CD4-positive, alpha-beta memory T cell (primary cell): ENCODE measurements around the gene SLC46A3. TPM values are rescaled to one million over a fixed set of nuclear protein-coding genes. Genes with fewer than 3 reads are reported as not detected.
"Not testable (repeated sequence)": the region's sequence is repeated elsewhere in the genome, so short reads cannot be mapped to it uniquely, and the experiment has no call there.

ENCODE experiments used
- CTCF ChIA-PET: fragments of 350-600 bp; sonication (Branson Sonifier 250); formaldehyde crosslinking; loops from one replicate; lab custom pipeline; 2021; ENCODE audit warnings: inconsistent platforms; ENCODE audit not compliant: partially characterized antibody; lab: Charles Lee
- POLR2A ChIA-PET: fragments of 350-600 bp; sonication (Branson Sonifier 250); formaldehyde crosslinking; loops from one replicate; lab custom pipeline; 2021; ENCODE audit not compliant: partially characterized antibody; lab: Charles Lee
- DNase-seq, 5 donors: peaks; one replicate each; pipeline versions ENCODE4 v3.0.0 to v3.0.0-alpha.2; 2020 to 2022; ENCODE audit warnings: mixed read lengths in 1 of 5
- H3K27ac ChIP-seq: one replicate; pipeline ENCODE4 v1.7.0; 2013; ENCODE audit warnings: low read depth, low read length
- H3K27me3 ChIP-seq: 2 replicates; pipeline ENCODE4 v1.7.0; 2013; ENCODE audit warnings: mild to moderate bottlenecking, low read length, moderate library complexity; ENCODE audit not compliant: insufficient read depth
- H3K36me3 ChIP-seq: 2 replicates; pipeline ENCODE4 v1.7.0; 2013; ENCODE audit warnings: mild to moderate bottlenecking, low read length, moderate library complexity; ENCODE audit not compliant: insufficient read depth
- H3K4me1 ChIP-seq: 2 replicates; pipeline ENCODE4 v1.7.0; 2013; ENCODE audit warnings: mild to moderate bottlenecking, low read length, moderate library complexity; ENCODE audit not compliant: insufficient read depth
- H3K4me3 ChIP-seq, 2 donors: one replicate each; pipeline ENCODE4 v1.7.0; 2013; ENCODE audit warnings: low read length in 2 of 2, mild to moderate bottlenecking in 1 of 2
- H3K9me3 ChIP-seq, 2 donors: one replicate each; pipeline ENCODE4 v1.7.0; 2013; ENCODE audit warnings: low read length in 2 of 2, control low read depth in 1 of 2; ENCODE audit not compliant: control insufficient read depth in 1 of 2
- H3K27ac Mint-ChIP-seq, 7 donors: one replicate each; pipeline ENCODE4 v1.8.0; 2020 to 2021; ENCODE audit warnings: mixed read lengths in 7 of 7, mild to moderate bottlenecking in 6 of 7, inconsistent platforms in 3 of 7, moderate library complexity in 3 of 7
- H3K27me3 Mint-ChIP-seq, 2 donors: one replicate each; pipeline ENCODE4 v1.8.0; 2020 to 2021; ENCODE audit warnings: mixed read lengths in 2 of 2
- H3K36me3 Mint-ChIP-seq, 2 donors: one replicate each; pipeline ENCODE4 v1.8.0; 2020 to 2021; ENCODE audit warnings: mixed read lengths in 2 of 2, inconsistent platforms in 1 of 2, mild to moderate bottlenecking in 1 of 2
- H3K4me1 Mint-ChIP-seq, 4 donors: one replicate each; pipeline ENCODE4 v1.8.0; 2020 to 2021; ENCODE audit warnings: mixed read lengths in 4 of 4, mild to moderate bottlenecking in 1 of 4
- H3K4me3 Mint-ChIP-seq, 8 donors: one replicate each; pipeline ENCODE4 v1.8.0; 2020 to 2021; ENCODE audit warnings: mixed read lengths in 8 of 8, mild to moderate bottlenecking in 7 of 8, moderate library complexity in 6 of 8, inconsistent platforms in 3 of 8
- H3K9me3 Mint-ChIP-seq, 8 donors: one replicate each; pipeline ENCODE4 v1.8.0; 2020 to 2021; ENCODE audit warnings: mixed read lengths in 8 of 8, mild to moderate bottlenecking in 5 of 8, inconsistent platforms in 3 of 8, moderate library complexity in 1 of 8
- intact Hi-C: fragments of 100-400 bp; cut with micrococcal nuclease; formaldehyde crosslinking; loops from one replicate; pipeline ENCODE4 v1.15.1; 2023
- polyA plus RNA-seq, 2 donors: library from polyadenylated mRNA; unstranded; fragments of 300-500 nt; fragmentation: Illumina TruSeq; gene quantifications; one replicate each; pipeline ENCODE4 v1.2.3, GENCODE V29; 2021
- total RNA-seq, 2 experiments: library from RNA; stranded (reverse); gene quantifications; one replicate each; pipeline ENCODE4 v1.2.3, GENCODE V29; 2021

The SLC46A3 gene
- total and polyA plus RNA-seq, 4 experiments from 2014 or later: 18.7 to 42.1 (median 22.4) TPM

- no peak for DNase-seq
- Histone ChIP-seq H3K27me3 (no peaks in the 10 kb centered on the region), H3K9me3 (no peaks in the 10 kb centered on the region), H3K4me3 (no peak overlapping the region), H3K4me1 (no peaks in the 10 kb centered on the region), H3K36me3 (no peaks in the 10 kb centered on the region), H3K27ac (no peak overlapping the region)
- H3K27me3 Mint-ChIP-seq: no peaks in the 10 kb centered on the region
- H3K36me3 Mint-ChIP-seq: no peaks in the 10 kb centered on the region
- H3K4me1 Mint-ChIP-seq: no peaks in the 10 kb centered on the region
- intact Hi-C loops: no loop called here
- H3K9me3 Mint-ChIP-seq: peaks cover 0 to 25% (median 20%) of the 10 kb centered on the region in 8 donors
- no peak overlapping the region for H3K27ac Mint-ChIP-seq
- ChIA-PET POLR2A (no interaction called here), CTCF (no interaction called here)
- H3K4me3 Mint-ChIP-seq: no peak overlapping the region
Observed at GRCh38 chr13:28685114-28685513, 33.7 kb downstream of the SLC46A3 start.

GRCh38 chr13:28684257-28684656 lies 34.5 kb downstream of the SLC46A3 start:
- Histone ChIP-seq H3K27ac (no peak overlapping the region), H3K36me3 (peaks cover 4% of the 10 kb centered on the region), H3K4me3 (no peak overlapping the region), H3K9me3 (no peaks in the 10 kb centered on the region), H3K4me1 (no peaks in the 10 kb centered on the region), H3K27me3 (no peaks in the 10 kb centered on the region)
- POLR2A ChIA-PET: no interaction called here
- H3K36me3 Mint-ChIP-seq: peaks cover 0 to 6% of the 10 kb centered on the region in 2 donors
- intact Hi-C loops: no loop called here
- H3K4me3 Mint-ChIP-seq: no peak overlapping the region
- no peaks in the 10 kb centered on the region for H3K4me1 Mint-ChIP-seq
- H3K27me3 Mint-ChIP-seq: no peaks in the 10 kb centered on the region
- no peak for DNase-seq
- no peak overlapping the region for H3K27ac Mint-ChIP-seq
- CTCF ChIA-PET: no interaction called here
- peaks cover 0 to 17% (median 12%) of the 10 kb centered on the region in 8 donors for H3K9me3 Mint-ChIP-seq

DNA sequence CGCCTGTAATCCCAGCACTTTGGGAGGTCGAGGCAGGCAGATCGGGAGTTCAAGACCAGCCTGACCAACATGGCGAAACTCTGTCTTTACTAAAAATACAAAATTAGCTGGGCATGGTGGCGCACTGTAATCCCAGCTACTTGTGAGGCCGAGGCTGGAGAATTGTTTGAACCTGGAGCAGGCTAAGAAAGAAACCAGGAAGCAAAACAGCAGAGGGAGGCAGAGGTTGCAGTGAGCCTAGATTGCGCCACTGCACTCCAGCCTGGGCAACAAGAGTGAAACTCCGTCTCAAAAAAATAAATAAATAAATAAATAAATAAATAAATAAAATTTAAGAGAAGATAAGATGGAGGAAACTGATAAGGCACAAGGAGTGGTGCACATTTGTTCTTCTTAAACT lies 35.6 kb downstream of the SLC46A3 start:
- peaks cover under 1 to 13% of the 10 kb centered on the region in 2 donors for H3K36me3 Mint-ChIP-seq
- H3K27ac Mint-ChIP-seq, POLR2A ChIA-PET, H3K27me3 ChIP-seq, H3K27me3 Mint-ChIP-seq, intact Hi-C loops, H3K4me1 Mint-ChIP-seq, CTCF ChIA-PET, H3K4me1 ChIP-seq, H3K9me3 Mint-ChIP-seq, H3K4me3 ChIP-seq, H3K27ac ChIP-seq, H3K4me3 Mint-ChIP-seq, H3K9me3 ChIP-seq, DNase-seq: not testable (repeated sequence)
- H3K36me3 ChIP-seq: peaks cover 13% of the 10 kb centered on the region

DNA sequence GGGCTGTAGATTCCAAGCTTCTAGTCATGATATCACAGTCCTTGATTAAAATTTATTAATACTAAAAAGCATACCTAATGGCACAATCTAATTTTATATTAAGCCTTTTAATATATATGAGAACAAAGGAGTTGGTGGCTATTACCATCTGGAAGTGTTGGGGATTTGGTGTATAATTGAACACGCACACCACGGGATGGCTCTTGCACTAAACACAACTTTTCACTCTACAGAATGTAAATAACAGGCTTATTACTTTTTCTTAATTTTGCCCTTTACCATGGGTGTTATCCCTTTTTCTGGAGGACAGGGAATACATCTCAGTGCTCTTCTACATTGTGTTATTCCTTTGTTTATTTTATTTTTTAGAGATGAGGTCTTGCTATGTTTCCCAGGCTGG lies 38.2 kb downstream of the SLC46A3 start:
- H3K4me3 Mint-ChIP-seq: no peak overlapping the region
- ChIA-PET POLR2A (no interaction called here), CTCF (interaction anchor here (0.9 to 1.7 kb wide), 2 partner anchors 17 to 116 kb away, joined by 3 to 4 read pairs; no protein-coding TSS in a partner anchor)
- peaks cover 13 to 34% of the 10 kb centered on the region in 2 donors for H3K36me3 Mint-ChIP-seq
- H3K9me3 Mint-ChIP-seq: no peaks in the 10 kb centered on the region
- Histone ChIP-seq H3K9me3 (no peaks in the 10 kb centered on the region), H3K27ac (no peak overlapping the region), H3K27me3 (no peaks in the 10 kb centered on the region), H3K36me3 (peaks cover 28% of the 10 kb centered on the region), H3K4me1 (no peaks in the 10 kb centered on the region), H3K4me3 (no peak overlapping the region)
- intact Hi-C loops: no loop called here
- H3K27me3 Mint-ChIP-seq: no peaks in the 10 kb centered on the region
- H3K27ac Mint-ChIP-seq: peak overlapping the region in 1 of 7 donors; percentile 32
- no peak for DNase-seq
- H3K4me1 Mint-ChIP-seq: peaks cover 0 to 2% (median under 1%) of the 10 kb centered on the region in 4 donors

- no peak overlapping the region for H3K27ac ChIP-seq
- no peaks in the 10 kb centered on the region for H3K27me3 ChIP-seq
- Mint-ChIP-seq H3K4me1 (peaks cover 0 to 4% (median 1%) of the 10 kb centered on the region in 4 donors), H3K27me3 (no peaks in the 10 kb centered on the region), H3K4me3 (no peak overlapping the region), H3K27ac (peak overlapping the region in 3 of 7 donors; percentile 25 to 54 (median 41)), H3K36me3 (peaks cover 17 to 40% of the 10 kb centered on the region in 2 donors), H3K9me3 (no peaks in the 10 kb centered on the region)
- DNase-seq: no peak
- H3K36me3 ChIP-seq: peaks cover 33% of the 10 kb centered on the region
- H3K4me3 ChIP-seq: no peak overlapping the region
- intact Hi-C loops: loop anchor here (1.0 kb wide), 1 partner anchor 117 kb away; no protein-coding TSS in a partner anchor
- H3K9me3 ChIP-seq: no peaks in the 10 kb centered on the region
- POLR2A ChIA-PET: no interaction called here
- no peaks in the 10 kb centered on the region for H3K4me1 ChIP-seq
- CTCF ChIA-PET: interaction anchor here (0.9 to 1.7 kb wide), 2 partner anchors 18 to 117 kb away, joined by 3 to 4 read pairs; no protein-coding TSS in a partner anchor
Observed at GRCh38 chr13:28679628-28680027, 39.1 kb downstream of the SLC46A3 start.

DNA sequence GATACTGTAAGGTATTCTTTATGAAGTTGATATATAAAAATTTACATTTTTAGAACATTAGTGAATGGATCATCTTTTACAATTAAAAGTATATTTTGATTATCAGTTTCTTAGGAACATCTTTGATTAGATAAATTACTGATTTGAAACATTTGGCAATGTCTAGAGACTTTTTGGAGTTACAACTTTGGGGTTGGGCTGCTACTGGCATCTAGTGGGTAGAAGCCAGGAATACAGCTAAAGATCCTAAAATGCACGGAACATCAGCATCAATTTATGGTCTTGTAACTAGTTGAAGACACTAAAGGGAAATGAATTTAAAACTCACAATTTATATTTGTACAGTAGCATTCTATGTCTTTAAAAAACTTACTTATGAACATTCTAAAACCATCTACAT lies 40.0 kb downstream of the SLC46A3 start:
- ChIA-PET POLR2A (no interaction called here), CTCF (interaction anchor here (1.3 to 1.7 kb wide), 2 partner anchors 118 to 119 kb away, joined by 4 read pairs; no protein-coding TSS in a partner anchor)
- Histone ChIP-seq H3K4me3 (no peak overlapping the region), H3K4me1 (no peaks in the 10 kb centered on the region), H3K27me3 (no peaks in the 10 kb centered on the region), H3K9me3 (no peaks in the 10 kb centered on the region), H3K36me3 (peaks cover 42% of the 10 kb centered on the region), H3K27ac (no peak overlapping the region)
- intact Hi-C loops: loop anchor here (1.0 kb wide), 1 partner anchor 117 kb away; no protein-coding TSS in a partner anchor
- H3K4me3 Mint-ChIP-seq: no peak overlapping the region
- no peaks in the 10 kb centered on the region for H3K27me3 Mint-ChIP-seq
- H3K9me3 Mint-ChIP-seq: no peaks in the 10 kb centered on the region
- no peak overlapping the region for H3K27ac Mint-ChIP-seq
- H3K36me3 Mint-ChIP-seq: peaks cover 21 to 48% of the 10 kb centered on the region in 2 donors
- H3K4me1 Mint-ChIP-seq: peaks cover 0 to 5% (median 1%) of the 10 kb centered on the region in 4 donors
- no peak for DNase-seq

DNA sequence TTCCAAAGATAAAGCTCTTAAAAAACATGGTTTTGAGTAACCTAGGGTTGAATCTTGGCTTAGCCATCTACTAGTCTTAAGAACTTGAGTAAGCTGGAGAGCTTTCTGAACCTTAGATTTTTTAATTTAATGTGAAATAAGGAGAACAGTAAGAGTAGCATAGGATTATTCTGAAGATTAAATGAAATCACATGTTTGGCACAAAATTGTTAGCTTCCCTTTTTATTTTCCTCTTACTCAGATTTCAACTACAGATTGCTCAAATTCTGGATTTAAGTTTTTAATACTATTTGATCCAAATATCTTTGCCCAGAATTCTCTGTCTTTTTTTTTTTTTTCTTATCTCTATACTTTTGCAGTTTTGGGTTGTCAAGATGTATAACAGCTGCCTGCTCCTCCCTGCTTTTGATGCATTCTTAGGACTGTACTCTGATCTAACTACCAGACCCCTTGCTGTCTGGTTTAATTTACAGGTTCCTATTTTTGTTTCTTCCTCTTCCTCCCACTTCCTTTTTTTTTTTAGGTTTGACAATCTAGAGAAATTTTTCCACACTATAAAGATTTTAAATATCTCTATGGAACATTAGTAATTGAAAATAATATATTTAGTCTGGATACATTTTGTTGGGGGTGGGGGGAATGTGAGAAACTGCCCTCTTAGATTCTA lies 47.5 kb downstream of the SLC46A3 start:
- Histone ChIP-seq H3K27me3 (no peaks in the 10 kb centered on the region), H3K4me1 (no peaks in the 10 kb centered on the region), H3K27ac (no peak overlapping the region), H3K36me3 (peaks cover 78% of the 10 kb centered on the region), H3K4me3 (no peak overlapping the region), H3K9me3 (no peaks in the 10 kb centered on the region)
- ChIA-PET POLR2A (interaction anchor here (2.6 kb wide), 1 partner anchor 13 kb away, joined by 20 read pairs; the partner anchor contains the start of gene POMP), CTCF (interaction anchor here (0.8 to 1.2 kb wide), 2 partner anchors 12 to 124 kb away, joined by 3 read pairs; partner anchors contain the start of gene POMP)
- peak overlapping the region in 5 of 7 donors; percentile 22 to 90 (median 77) for H3K27ac Mint-ChIP-seq
- H3K4me1 Mint-ChIP-seq: peaks cover 4 to 9% (median 7%) of the 10 kb centered on the region in 4 donors
- H3K27me3 Mint-ChIP-seq: no peaks in the 10 kb centered on the region
- intact Hi-C loops: no loop called here
- DNase-seq: no peak
- H3K4me3 Mint-ChIP-seq: no peak overlapping the region
- H3K36me3 Mint-ChIP-seq: peaks cover 60 to 89% of the 10 kb centered on the region in 2 donors
- no peaks in the 10 kb centered on the region for H3K9me3 Mint-ChIP-seq
